Fibroblast of gingiva (primary cell): ENCODE measurements around the gene SETD7.

Experiments used
- DNase-seq: peaks from one replicate; pipeline ENCODE4 v3.0.0-alpha.2; 2011; ENCODE audit warnings: low read depth

Gene SETD7

GRCh38 chr4:139550724-139551429, 5.1 kb downstream of the SETD7 start:
- no peak for DNase-seq

- no peak for DNase-seq
Observed at GRCh38 chr4:139547979-139548378, 8.0 kb downstream of the SETD7 start.

- peak; percentile 23 for DNase-seq
Observed at GRCh38 chr4:139540632-139541031, 15.4 kb downstream of the SETD7 start.

GRCh38 chr4:139540161-139540560, 15.9 kb downstream of the SETD7 start:
- DNase-seq: no peak

- DNase-seq: no peak
Observed at GRCh38 chr4:139537292-139537691, 18.7 kb downstream of the SETD7 start.

GRCh38 chr4:139535871-139536234, 20.2 kb downstream of the SETD7 start:
- DNase-seq: no peak

GRCh38 chr4:139535228-139535870, 20.7 kb downstream of the SETD7 start:
- no peak for DNase-seq

- no peak for DNase-seq
Observed at GRCh38 chr4:139534287-139534950, 21.6 kb downstream of the SETD7 start.

GRCh38 chr4:139533511-139533910, 22.5 kb downstream of the SETD7 start:
- no peak for DNase-seq

GRCh38 chr4:139532947-139533346, 23.1 kb downstream of the SETD7 start:
- DNase-seq: no peak

- DNase-seq: no peak
Observed at GRCh38 chr4:139530833-139531427, 25.1 kb downstream of the SETD7 start.

GRCh38 chr4:139528377-139529005, 27.5 kb downstream of the SETD7 start:
- DNase-seq: peak; percentile 84

GRCh38 chr4:139526928-139527327, 29.1 kb downstream of the SETD7 start:
- no peak for DNase-seq

GRCh38 chr4:139525414-139525813, 30.6 kb downstream of the SETD7 start:
- no peak for DNase-seq

GRCh38 chr4:139524062-139524631, 31.9 kb downstream of the SETD7 start:
- DNase-seq: no peak

GRCh38 chr4:139523076-139523475, 32.9 kb downstream of the SETD7 start:
- no peak for DNase-seq

- DNase-seq: no peak
Observed at GRCh38 chr4:139522457-139522856, 33.6 kb downstream of the SETD7 start.

GRCh38 chr4:139521754-139522401, 34.1 kb downstream of the SETD7 start:
- DNase-seq: no peak

GRCh38 chr4:139515531-139515958, 40.5 kb downstream of the SETD7 start:
- peak; percentile 55 for DNase-seq

GRCh38 chr4:139514382-139515059, 41.5 kb downstream of the SETD7 start:
- no peak for DNase-seq

- DNase-seq: no peak
Observed at GRCh38 chr4:139511320-139511719, 44.7 kb downstream of the SETD7 start.
